ENCODE data around the gene GAPT.

GAPT gene

DNA sequence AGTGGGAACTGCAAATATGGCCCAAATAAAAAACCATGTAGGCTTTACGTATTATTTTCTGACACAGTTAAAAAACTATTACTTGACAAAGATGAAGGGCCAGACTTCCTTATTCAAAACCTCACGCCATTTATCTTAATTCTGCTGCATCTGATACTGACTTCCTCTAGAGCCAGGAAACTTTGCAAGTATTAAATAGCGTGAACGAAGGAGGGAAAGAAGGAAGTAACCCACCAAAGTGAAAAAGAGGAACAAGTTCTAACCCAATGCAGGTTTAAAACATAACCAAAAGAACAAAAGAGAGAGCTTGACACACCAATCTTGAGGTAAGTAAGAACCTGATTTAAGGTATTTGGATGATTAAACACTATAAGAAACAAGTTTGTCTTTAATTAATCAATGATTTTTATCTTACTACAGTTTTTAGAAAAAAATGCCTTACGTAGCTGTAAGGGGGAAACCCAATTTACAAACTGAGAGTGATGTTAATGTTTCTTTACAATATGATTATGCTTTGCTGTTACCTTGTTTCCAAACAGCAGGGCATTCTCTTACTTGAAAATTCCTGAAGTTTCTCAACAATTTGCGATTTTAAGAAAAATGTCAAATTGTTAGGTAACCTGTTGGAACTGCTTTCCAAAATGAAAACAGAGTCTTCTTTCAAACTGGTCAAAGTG lies at the start of gene GAPT:
GAPT (plus strand) TSS at position 220 of the 677 bp plus-strand sequence. CDS start 3,102 bp downstream, outside the sequence.
- DNase-seq: no peak

DNA sequence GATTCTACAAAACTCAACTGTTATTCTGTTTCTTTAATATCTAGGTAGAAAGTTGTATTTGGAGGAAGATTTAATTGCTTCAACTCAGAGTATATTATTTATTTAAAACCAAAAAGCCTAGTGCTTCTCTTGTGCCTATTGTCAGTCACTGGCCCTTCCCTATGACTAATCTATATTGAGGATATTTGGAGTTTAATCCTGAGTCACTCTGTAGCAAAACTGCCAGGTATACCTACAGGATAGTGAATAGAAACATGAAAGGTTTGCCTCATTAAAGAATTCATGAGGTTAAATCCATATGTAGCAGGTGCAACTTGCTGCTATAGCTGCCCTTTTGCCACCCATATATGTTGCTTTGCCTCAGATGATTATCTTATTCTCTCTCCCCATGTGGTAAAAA lies 46.4 kb upstream of the GAPT start:
- DNase-seq: no peak

DNA sequence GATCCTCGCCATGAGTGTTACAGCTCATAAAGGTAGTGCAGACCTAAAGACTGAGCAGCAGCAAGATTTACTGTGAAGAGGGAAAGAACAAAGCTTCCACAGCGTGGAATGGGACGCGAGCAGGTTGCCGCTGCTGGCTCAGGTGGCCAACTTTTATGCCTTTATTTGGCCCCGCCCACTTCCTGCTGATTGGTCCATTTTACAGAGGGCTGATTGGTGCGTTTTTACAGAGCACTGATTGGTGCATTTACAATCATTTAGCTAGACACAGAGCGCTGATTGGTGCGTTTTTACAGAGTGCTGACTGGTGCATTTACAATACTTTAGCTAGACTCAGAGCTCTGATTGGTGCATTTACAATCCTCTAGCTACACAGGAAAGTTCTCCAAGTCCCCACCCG lies 45.2 kb upstream of the GAPT start:
- no peak for DNase-seq

DNA sequence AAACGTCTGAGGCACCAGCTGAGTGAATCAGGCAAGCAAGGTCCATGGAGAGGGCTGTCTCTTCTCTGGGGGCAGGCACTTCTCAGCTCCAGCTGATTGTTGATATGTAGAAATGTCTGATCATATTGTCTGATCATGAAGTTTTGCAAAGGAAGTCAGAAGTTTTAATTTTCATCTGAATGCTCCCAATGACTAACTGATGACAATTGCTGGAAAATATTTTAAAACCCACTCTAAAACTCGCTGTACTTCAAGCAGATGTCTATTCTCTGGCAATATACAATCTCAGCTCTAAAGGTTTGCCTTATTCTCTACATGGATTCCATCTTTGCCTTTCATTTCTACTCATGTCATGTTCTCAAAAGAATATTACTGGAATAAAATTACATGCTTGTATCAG lies 44.0 kb upstream of the GAPT start:
- DNase-seq: no peak

DNA sequence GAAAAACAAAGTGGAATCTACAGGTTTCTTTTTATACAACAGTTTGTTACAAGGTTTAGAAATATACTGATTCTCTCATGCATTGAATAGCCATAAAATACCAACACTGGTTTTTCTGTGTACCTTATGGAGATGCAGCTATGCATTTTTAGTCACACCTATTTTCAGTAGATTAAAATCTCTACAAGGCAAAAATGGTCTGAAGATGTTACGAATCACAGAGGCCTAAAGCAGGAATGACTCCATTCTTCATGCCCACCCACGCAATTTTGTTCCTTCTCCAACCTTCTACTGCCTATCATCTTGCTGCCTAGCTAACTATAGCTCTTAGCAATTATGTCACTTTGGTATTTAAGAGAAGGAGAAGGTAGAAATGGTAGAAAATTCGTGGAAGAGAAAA lies 41.2 kb upstream of the GAPT start:
- no peak for DNase-seq

DNA sequence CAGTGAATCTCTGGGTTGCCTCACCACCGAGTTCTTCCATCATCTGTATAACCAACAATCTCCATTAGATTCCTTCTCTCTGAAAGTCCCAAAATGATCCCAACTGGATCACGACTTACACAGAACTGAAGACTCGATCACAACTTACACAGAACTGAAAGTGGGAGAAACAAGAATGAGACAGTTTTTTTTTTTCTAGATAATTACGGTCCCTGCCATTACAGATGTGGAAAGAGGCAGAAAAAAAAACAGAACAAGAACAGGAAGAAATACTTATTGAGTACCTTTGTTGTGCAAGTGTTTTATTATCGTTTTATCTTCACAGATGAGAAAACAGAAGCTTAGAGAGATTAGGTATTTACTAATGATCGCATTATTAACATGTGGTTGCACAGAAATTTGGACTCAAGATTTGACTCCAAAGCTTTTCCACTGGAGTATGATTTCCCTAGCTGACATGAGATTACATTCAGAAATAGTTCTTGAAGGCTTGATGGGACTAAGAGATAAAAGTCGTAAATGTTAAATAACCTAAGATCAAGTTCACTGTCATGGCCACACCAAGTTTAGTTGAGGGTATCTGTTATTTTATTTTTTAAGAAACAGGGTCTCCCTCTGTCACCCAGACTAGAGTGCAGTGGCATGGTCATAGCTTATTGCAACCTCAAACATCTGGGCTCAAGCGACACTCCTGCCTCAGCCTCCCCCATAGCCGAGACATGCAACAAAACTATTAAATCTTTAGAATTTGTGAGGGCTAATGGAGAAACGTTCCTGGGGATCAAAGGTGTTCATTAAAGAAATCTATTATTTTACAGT lies 40.2 kb upstream of the GAPT start:
- no peak for DNase-seq

DNA sequence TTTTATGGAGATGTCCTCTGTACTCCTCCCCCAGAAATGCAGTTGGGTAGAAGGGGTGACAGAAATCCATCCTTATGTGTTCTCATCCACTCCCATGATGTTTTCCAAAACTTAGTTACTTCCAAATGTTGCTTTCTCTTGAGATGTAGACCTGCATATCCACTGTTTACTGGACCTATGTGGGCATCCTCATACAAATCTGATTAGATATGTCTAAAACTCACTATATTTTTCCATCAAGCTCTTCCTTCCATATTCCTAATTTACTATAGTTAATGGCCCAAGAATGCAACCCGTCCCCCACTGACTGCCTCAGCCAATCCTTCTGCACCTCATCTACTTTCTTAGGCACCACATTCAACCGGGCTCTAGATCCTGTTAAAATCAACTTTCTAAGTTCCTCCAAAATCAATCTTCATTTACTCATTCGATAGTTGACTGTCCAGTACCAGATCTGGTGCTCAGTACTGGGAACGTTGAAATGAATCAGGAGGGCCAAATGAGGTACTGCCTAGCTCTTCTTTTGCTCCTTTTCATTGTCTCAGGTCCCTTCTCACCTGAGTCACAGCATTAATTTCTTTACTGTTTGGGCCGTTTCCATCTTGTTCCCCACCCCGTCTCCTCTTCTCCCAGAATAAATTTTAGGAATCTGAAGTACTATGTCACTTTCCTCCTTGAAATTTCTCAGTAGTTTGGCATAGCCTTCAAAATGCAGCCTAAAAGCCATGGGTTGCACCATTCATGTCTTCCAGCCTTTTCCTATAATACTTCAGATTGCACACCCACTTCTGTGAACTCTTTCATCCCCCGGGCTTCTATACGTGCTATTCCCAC lies 39.3 kb upstream of the GAPT start:
- DNase-seq: no peak

DNA sequence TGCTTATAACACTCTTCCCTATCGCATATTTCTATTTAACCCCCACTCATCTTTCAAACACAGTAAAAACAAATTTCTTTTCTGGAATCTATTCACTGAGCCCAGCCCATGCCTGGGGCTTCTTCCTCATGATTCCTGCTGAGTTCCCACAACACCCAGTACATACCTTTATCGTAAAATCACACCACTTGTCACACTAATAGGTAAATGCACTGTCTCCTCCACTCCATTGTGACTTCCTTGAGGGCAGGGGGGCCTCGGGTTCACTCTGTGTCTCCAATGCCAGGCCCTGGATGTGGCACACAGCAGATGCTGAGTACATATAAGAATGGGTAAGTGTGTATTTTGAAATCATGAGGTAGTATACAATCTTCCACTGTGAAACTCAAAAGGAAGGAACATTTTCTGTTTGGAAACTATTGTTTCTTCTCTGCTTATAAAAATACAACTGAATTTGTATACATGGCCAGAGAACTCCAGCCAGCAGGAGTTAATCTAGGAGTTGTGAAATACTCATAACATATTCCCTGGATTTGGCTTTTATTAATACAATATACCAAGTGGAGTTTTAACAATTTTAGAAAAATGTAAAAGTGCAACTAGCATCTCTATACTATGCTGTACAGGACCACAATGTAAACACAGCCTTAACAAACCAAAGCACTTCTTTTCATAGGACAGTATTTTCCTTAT lies 38.5 kb upstream of the GAPT start:
- DNase-seq: no peak

DNA sequence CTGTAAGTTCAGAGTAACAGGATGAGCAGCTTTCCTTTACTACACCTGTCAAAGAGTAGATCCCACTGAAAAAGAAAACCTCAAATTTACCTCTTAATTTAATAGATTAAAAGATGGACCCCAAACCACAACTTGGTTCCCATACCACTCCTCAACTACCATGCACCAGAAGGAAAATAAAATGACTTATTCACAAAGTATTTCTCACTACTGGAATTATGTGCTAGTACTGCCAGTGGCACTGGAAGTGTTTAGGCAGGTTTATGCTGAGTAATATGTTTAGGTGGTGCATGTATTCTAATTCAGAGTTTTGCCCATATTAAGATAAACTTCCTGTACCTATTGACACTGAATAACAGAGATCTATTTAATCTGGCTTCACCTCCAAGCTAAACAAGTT lies 37.9 kb upstream of the GAPT start:
- no peak for DNase-seq

DNA sequence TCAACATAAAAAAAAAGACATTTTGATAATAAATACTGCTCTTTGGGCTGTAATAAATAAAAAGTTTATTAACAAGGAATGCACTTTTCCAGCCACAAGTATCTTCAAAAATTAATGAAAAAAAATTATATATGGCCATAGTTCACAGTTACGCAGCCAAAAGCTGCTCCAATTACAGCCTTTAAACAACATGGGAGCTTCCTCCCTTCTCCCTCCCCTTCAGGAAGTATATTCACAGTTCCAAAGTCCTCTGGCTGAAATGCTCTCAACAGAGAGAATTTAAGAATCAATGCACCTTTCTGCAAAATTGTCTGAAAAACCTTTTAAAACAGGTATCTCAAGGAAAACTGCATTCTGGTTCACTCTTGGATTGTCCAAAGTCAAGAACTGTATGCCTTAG lies 37.2 kb upstream of the GAPT start:
- DNase-seq: no peak

DNA sequence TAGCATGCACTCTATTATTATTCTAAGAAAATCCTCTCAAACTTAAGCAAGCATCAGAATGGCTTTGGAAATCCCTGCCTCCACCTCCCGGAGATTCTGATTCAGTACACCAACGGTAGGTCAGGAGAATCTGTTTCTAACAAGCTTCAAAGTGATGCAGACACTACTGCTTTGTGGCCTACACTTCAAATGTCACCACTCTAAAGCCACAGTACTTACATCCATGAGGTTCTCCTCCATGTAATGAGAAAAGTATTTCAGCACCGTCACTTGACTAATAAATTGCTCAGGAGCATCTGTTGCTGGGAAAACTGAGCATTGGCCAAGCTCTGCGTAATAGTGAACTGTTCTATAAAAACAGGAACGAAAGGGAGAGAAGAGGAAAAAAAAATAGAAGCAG lies 36.2 kb upstream of the GAPT start:
- no peak for DNase-seq

DNA sequence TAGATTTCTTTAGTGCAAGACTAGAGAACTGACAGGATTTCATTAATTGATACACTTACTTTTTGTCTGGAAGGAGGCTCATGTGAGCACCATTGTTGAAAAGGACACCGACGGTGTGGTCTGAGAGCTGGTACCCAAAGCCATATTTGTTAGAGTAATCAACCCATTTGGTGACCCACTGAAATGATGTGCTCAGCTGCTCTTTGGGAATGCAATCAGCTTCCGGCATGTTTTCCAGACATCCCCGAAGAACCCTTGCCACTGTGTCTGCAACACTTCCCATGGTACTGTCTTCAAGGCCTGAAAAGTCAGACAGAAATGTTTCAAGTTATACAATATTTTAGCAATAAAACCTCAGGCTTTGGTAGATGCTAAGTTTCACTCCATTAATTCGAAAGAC lies 35.8 kb upstream of the GAPT start:
- no peak for DNase-seq

DNA sequence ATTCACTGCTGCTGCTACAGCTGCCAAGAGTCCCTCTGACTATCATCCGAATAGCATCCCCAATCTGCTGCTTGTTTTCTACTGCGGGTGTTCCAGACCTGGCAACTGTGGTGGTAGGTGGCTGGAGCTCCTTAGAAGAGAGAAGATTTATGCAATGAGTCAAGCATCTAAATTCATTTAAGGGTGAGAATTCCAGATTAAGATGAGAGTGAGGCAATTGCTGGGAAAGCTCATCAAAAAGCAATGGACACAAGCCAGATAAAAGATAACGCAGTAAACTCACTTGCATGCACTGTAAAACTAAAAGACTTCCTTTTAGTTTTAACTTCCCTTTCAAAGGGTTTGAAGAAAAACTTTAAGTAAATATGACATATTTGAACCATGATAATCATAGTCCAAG lies 35.2 kb upstream of the GAPT start:
- no peak for DNase-seq

DNA sequence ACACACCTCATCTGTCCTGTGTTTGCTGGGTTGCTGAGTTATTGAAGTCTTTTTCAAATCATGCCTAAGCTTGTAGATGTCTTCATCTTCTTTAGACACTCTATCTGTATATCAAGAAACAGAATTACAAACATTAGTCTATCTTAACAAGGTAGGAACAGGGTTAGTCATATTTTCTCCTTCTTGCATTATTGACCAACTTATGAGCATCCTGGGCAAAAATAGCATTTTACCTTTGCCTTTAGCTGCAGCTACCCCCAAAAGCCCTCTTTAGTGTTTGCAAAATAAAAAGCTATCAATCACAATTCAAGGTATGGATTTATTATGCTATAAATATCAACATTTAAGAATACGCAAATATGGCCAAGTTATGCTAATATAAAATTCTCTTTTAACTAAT lies 34.7 kb upstream of the GAPT start:
- no peak for DNase-seq

DNA sequence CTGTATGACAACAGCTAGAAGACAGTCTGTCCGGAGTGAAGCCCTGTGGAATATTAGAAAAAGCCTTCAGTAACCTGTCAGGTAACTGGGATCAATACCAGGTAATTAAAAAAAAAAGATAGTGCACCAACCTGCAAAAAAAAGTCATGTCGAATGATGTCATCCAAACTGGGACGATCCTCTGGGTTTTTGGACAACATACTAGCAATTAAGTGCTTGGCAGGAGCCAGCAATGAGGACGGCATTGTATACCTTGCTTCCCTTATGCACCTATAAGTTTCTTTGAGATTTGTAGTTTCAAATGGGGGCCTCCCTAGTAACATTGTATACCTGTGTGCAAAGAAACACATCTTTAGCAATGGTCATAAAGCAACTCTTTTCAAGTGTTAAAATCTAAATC lies 34.2 kb upstream of the GAPT start:
- no peak for DNase-seq

DNA sequence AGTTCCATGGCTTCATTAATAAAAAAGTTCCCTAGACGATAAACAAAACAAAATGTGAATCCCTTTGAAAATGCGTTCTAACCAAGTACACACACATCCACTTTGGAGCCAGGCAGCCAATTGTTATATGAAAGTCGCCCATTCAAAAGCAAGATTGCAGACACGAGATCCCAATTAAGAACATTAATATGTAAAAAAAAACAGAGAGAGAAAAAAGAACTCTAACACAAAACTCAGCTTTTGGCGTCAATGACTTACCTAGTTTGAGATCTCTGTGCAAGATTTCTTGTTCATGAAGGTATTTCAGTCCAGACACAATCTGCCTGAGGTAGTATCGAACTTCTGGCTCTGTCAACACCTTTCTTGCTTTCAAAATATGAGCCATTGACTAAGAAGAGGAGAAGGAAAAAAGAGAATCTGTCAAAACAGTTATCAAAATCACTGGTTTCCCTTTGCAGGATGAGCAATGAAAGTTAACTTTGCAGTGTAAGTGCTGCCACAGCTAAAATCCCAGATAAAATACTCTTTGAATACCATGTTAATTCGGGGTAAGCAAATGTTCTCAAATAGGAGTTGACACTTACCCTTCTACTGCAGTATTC lies 33.0 kb upstream of the GAPT start:
- no peak for DNase-seq

DNA sequence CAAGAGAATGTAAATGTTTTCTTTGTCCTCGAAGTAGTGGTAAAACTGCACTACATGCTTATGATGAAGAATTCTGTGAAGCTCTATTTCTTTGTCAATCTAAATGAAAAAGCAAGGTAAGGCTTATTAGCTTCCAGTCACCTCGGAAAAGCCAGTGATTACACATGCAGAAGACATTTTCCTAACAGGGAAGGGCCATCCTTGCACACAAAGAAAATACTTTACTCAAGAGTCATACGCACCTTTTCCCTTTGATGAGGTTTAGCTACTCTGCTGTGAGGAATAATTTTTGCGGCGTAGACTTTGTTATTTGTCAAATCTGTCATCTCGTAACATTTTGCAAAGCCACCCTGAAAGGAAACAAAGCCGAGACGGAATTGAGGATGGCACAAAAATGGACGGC lies 32.5 kb upstream of the GAPT start:
- no peak for DNase-seq

DNA sequence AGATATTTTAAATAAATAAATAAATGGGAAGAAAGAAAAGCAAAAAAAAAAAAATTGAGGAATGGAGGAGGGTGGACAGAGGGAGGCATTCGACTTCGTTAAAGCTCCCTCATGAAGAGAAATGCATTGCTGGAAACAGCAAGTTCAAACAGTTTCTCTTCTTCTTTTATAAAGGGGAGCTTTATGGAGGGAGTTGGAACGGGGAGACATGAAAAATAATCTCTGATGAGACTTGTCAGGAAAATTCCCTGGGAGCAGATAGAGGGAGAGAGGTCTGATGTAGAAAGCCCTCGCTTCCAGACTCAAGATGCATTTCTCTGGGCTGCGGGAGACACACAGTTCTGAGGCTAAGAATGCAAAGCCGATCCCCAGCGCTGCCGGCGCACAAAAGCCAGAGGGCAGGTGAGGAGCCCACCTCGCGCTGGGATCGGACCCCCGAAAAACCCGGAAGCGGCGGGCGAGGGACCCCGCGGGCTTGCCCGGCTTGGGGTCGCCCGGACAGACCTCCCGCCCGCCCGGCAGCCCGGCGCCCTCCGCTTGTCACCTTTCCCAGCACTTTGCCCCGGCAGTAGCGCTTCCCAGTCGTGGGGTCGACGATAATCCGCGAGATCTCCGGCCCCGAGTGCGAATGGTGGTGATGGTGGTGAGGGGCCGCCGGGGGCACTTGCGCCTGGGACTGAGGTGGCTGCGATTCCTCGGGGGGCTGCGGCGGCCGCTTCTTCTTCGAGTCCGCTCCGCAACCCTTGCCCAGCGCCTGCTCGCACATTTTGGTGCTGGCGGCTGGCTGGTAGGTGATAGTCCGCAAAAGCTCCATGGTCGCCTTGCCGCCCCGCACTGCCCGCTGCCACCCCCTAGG lies 31.9 kb upstream of the GAPT start:
- DNase-seq: no peak

DNA sequence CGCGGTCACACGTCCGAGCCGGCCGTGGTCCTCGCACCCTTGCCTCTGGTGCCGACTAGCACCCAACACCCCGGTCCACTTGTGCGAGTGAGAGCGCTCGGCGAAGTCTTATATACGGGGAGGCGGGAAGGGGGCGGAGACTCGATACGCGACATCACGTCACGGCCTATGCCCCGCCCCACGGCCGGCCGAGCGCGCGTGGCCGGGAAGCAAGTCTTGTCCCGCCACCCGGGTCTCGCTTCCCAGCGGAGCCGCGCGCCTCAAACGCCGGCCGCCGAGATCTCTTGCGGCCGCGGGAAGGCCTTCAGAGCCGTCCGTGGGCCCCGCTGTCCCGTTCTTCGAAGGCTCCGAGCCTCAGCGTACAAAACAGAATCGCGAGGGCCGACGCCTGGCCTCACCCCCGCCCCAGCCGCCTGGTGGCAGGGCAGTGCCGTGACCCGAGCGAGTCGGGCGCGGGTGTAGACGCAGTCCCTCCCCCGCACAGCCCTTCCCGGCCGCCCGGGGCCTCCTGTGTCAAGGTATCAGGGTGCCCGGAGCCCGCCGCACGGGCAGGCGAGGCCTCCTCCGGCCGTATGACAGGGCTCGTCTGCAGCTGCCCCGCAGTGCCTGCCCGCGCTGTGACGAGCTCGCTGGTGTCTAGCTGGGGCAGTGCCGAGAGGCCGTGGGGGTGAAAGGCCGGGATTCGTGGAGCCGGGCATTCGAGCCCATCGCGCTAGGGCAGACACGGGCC lies 31.1 kb upstream of the GAPT start, which contains the start of gene PLK2:
PLK2 (minus strand) TSS at position 85 of the 730 bp plus-strand sequence. CDS start 127 bp downstream, outside the sequence.
- DNase-seq: peak; percentile 68

DNA sequence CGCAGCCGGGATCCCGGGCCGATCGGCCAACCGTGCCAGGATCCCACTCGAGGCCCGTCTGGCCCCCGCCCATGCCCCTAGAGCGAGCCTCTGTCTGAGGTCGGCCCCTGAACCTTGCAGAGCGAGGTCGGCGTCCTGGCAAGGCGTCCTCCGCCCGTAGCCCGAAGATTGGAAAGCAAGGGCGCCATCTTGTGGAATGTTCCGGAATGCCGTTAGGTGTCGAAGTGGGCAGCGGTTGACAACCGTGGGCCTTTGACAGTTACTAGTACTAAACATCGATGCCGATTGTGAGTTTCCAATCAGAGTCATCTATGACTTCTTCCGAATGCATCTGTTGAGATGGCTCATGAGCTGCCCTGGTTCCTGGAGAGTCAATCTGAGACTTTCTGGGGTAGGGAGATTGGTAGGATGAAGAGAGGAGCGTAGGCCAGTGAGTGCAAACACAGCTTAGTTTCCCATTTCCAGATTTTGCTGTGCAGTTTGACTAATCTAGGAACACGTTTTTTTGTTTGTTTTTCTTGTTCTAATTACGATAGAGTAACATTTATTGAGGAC lies 30.4 kb upstream of the GAPT start:
- DNase-seq: peak; percentile 79
